Measurements from ENCODE around the gene ANO10.
"Not testable (repeated sequence)": the region's sequence is repeated elsewhere in the genome, so short reads cannot be mapped to it uniquely, and the experiment has no call there.

The ANO10 gene

GRCh38 chr3:43465109-43465508 lies 156.7 kb downstream of the ANO10 start:
- Mint-ChIP-seq H3K9me3 (ENCODE audit: low read depth) (no peaks in the 10 kb centered on the region), H3K27ac (no peak overlapping the region), H3K27me3 (no peaks in the 10 kb centered on the region), H3K4me3 (no peak overlapping the region), H3K36me3 (peaks cover 15% of the 10 kb centered on the region), H3K4me1 (ENCODE audit: low read depth) (peaks cover 7% of the 10 kb centered on the region)

GRCh38 chr3:43462566-43462965 lies 159.2 kb downstream of the ANO10 start:
- not testable (repeated sequence) for H3K4me3 Mint-ChIP-seq; H3K27ac Mint-ChIP-seq; H3K27me3 Mint-ChIP-seq; H3K9me3 Mint-ChIP-seq (ENCODE audit: low read depth); H3K4me1 Mint-ChIP-seq (ENCODE audit: low read depth)
- H3K36me3 Mint-ChIP-seq, result peaks cover 15% of the 10 kb centered on the region

- H3K36me3 Mint-ChIP-seq, result peaks cover 15% of the 10 kb centered on the region
- H3K9me3 Mint-ChIP-seq (ENCODE audit: low read depth), result no peaks in the 10 kb centered on the region
- H3K4me3 Mint-ChIP-seq, result no peak overlapping the region
- no peaks in the 10 kb centered on the region for H3K27me3 Mint-ChIP-seq
- peaks cover 11% of the 10 kb centered on the region for H3K4me1 Mint-ChIP-seq (ENCODE audit: low read depth)
- no peak overlapping the region for H3K27ac Mint-ChIP-seq
Observed at GRCh38 chr3:43461345-43461744, 160.5 kb downstream of the ANO10 start.

- H3K9me3 Mint-ChIP-seq (ENCODE audit: low read depth); H3K4me3 Mint-ChIP-seq; H3K36me3 Mint-ChIP-seq; H3K27me3 Mint-ChIP-seq; H3K27ac Mint-ChIP-seq: not testable (repeated sequence)
- H3K4me1 Mint-ChIP-seq (ENCODE audit: low read depth), result peaks cover 11% of the 10 kb centered on the region
Observed at GRCh38 chr3:43457038-43457437, 164.8 kb downstream of the ANO10 start.

GRCh38 chr3:43455233-43455632 lies 166.6 kb downstream of the ANO10 start:
- Mint-ChIP-seq H3K4me1 (ENCODE audit: low read depth) (peaks cover 11% of the 10 kb centered on the region), H3K4me3 (no peak overlapping the region), H3K36me3 (peaks cover 2% of the 10 kb centered on the region), H3K9me3 (ENCODE audit: low read depth) (no peaks in the 10 kb centered on the region), H3K27me3 (no peaks in the 10 kb centered on the region), H3K27ac (no peak overlapping the region)

GRCh38 chr3:43453981-43454380 lies 167.8 kb downstream of the ANO10 start:
- Mint-ChIP-seq H3K9me3 (ENCODE audit: low read depth) (no peaks in the 10 kb centered on the region), H3K4me3 (no peak overlapping the region), H3K27ac (no peak overlapping the region), H3K4me1 (ENCODE audit: low read depth) (peaks cover 11% of the 10 kb centered on the region), H3K36me3 (no peaks in the 10 kb centered on the region), H3K27me3 (no peaks in the 10 kb centered on the region)

- Mint-ChIP-seq H3K36me3 (no peaks in the 10 kb centered on the region), H3K27ac (no peak overlapping the region), H3K4me1 (ENCODE audit: low read depth) (peaks cover 3% of the 10 kb centered on the region), H3K27me3 (no peaks in the 10 kb centered on the region), H3K9me3 (ENCODE audit: low read depth) (peaks cover 5% of the 10 kb centered on the region), H3K4me3 (no peak overlapping the region)
Observed at GRCh38 chr3:43451670-43452254, 170.0 kb downstream of the ANO10 start.

- no peaks in the 10 kb centered on the region for H3K27me3 Mint-ChIP-seq
- no peak overlapping the region for H3K4me3 Mint-ChIP-seq
- no peaks in the 10 kb centered on the region for H3K36me3 Mint-ChIP-seq
- no peak overlapping the region for H3K27ac Mint-ChIP-seq
- H3K9me3 Mint-ChIP-seq (ENCODE audit: low read depth), result peaks cover 5% of the 10 kb centered on the region
- peaks cover 5% of the 10 kb centered on the region for H3K4me1 Mint-ChIP-seq (ENCODE audit: low read depth)
Observed at GRCh38 chr3:43448098-43448497, 173.7 kb downstream of the ANO10 start.

GRCh38 chr3:43445820-43446219 lies 176.0 kb downstream of the ANO10 start:
- no peaks in the 10 kb centered on the region for H3K27me3 Mint-ChIP-seq
- H3K4me1 Mint-ChIP-seq (ENCODE audit: low read depth), result peaks cover 6% of the 10 kb centered on the region
- H3K36me3 Mint-ChIP-seq, result peaks cover 5% of the 10 kb centered on the region
- no peak overlapping the region for H3K4me3 Mint-ChIP-seq
- no peak overlapping the region for H3K27ac Mint-ChIP-seq
- H3K9me3 Mint-ChIP-seq (ENCODE audit: low read depth), result peaks cover 10% of the 10 kb centered on the region

- H3K9me3 Mint-ChIP-seq (ENCODE audit: low read depth), result peaks cover 12% of the 10 kb centered on the region
- peaks cover 21% of the 10 kb centered on the region for H3K36me3 Mint-ChIP-seq
- peaks cover 9% of the 10 kb centered on the region for H3K4me1 Mint-ChIP-seq (ENCODE audit: low read depth)
- no peak overlapping the region for H3K4me3 Mint-ChIP-seq
- H3K27me3 Mint-ChIP-seq, result no peaks in the 10 kb centered on the region
- H3K27ac Mint-ChIP-seq, result no peak overlapping the region
Observed at GRCh38 chr3:43442872-43443395, 178.9 kb downstream of the ANO10 start.

GRCh38 chr3:43436507-43437140 lies 185.2 kb downstream of the ANO10 start:
- Mint-ChIP-seq H3K36me3 (peaks cover 25% of the 10 kb centered on the region), H3K4me1 (ENCODE audit: low read depth) (peaks cover 7% of the 10 kb centered on the region)

GRCh38 chr3:43435706-43436105 lies 186.1 kb downstream of the ANO10 start:
- Mint-ChIP-seq H3K27me3 (no peaks in the 10 kb centered on the region), H3K4me3 (no peak overlapping the region), H3K4me1 (ENCODE audit: low read depth) (peaks cover 6% of the 10 kb centered on the region), H3K36me3 (peaks cover 23% of the 10 kb centered on the region), H3K27ac (no peak overlapping the region), H3K9me3 (ENCODE audit: low read depth) (peaks cover 5% of the 10 kb centered on the region)

More at GRCh38 chr3:43436507-43437140, 185.2 kb downstream of the ANO10 start:
- Mint-ChIP-seq H3K4me3 (no peak overlapping the region), H3K27me3 (no peaks in the 10 kb centered on the region), H3K27ac (no peak overlapping the region), H3K9me3 (ENCODE audit: low read depth) (peaks cover 12% of the 10 kb centered on the region)

GRCh38 chr3:43434431-43434830 lies 187.4 kb downstream of the ANO10 start:
- Mint-ChIP-seq H3K9me3 (ENCODE audit: low read depth) (no peaks in the 10 kb centered on the region), H3K27ac (no peak overlapping the region), H3K36me3 (peaks cover 14% of the 10 kb centered on the region), H3K4me1 (ENCODE audit: low read depth) (peaks cover 1% of the 10 kb centered on the region), H3K4me3 (no peak overlapping the region), H3K27me3 (no peaks in the 10 kb centered on the region)

- no peak overlapping the region for H3K4me3 Mint-ChIP-seq
- no peaks in the 10 kb centered on the region for H3K9me3 Mint-ChIP-seq (ENCODE audit: low read depth)
- peaks cover 8% of the 10 kb centered on the region for H3K36me3 Mint-ChIP-seq
- H3K4me1 Mint-ChIP-seq (ENCODE audit: low read depth), result no peaks in the 10 kb centered on the region
- no peak overlapping the region for H3K27ac Mint-ChIP-seq
- H3K27me3 Mint-ChIP-seq, result no peaks in the 10 kb centered on the region
Observed at GRCh38 chr3:43432462-43432861, 189.3 kb downstream of the ANO10 start.

GRCh38 chr3:43426388-43426787 lies 195.4 kb downstream of the ANO10 start:
- H3K9me3 Mint-ChIP-seq (ENCODE audit: low read depth), result peaks cover 4% of the 10 kb centered on the region
- no peaks in the 10 kb centered on the region for H3K4me1 Mint-ChIP-seq (ENCODE audit: low read depth)
- H3K4me3 Mint-ChIP-seq, result no peak overlapping the region
- no peaks in the 10 kb centered on the region for H3K27me3 Mint-ChIP-seq
- no peak overlapping the region for H3K27ac Mint-ChIP-seq
- peaks cover 9% of the 10 kb centered on the region for H3K36me3 Mint-ChIP-seq

GRCh38 chr3:43425829-43426228 lies 196.0 kb downstream of the ANO10 start:
- Mint-ChIP-seq H3K4me3 (no peak overlapping the region), H3K27me3 (no peaks in the 10 kb centered on the region), H3K9me3 (ENCODE audit: low read depth) (peaks cover 4% of the 10 kb centered on the region), H3K27ac (no peak overlapping the region), H3K4me1 (ENCODE audit: low read depth) (no peaks in the 10 kb centered on the region), H3K36me3 (peaks cover 8% of the 10 kb centered on the region)

All from activated naive CD8-positive, alpha-beta T cell (primary cell).